ENCODE results near the gene USPL1.

USPL1 gene

DNA sequence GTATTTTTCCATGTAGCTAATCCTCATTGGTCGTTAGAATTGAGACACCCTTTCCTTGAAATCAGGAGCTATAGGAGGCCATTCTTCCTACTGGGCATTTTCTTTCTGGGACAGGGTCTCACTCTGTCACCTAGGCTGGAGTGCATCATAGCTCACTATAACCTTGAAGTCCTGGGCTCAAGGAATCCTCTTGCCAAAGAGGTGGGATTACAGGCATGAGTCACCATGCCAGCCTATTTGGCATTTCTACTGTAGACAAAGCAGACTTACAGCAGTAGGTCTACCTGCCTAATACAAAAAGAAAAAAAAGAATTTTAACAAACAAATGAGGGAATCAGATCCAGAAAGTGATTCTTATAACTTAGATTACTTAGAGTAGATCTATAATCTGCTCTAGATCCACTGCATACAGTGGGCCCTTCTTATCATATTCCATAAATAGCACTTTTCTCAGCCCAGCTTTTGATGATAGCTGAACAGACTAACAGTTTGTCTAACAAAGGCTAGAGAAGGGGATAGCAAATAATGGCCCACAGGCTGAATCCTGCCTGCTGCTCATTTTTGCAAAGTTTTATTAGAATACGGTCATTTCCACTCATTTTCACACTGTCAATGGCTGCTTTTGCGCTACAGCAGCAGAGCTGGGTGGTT, 36.7 kb upstream of the USPL1 start:
- TF ChIP-seq, protein P1, sequence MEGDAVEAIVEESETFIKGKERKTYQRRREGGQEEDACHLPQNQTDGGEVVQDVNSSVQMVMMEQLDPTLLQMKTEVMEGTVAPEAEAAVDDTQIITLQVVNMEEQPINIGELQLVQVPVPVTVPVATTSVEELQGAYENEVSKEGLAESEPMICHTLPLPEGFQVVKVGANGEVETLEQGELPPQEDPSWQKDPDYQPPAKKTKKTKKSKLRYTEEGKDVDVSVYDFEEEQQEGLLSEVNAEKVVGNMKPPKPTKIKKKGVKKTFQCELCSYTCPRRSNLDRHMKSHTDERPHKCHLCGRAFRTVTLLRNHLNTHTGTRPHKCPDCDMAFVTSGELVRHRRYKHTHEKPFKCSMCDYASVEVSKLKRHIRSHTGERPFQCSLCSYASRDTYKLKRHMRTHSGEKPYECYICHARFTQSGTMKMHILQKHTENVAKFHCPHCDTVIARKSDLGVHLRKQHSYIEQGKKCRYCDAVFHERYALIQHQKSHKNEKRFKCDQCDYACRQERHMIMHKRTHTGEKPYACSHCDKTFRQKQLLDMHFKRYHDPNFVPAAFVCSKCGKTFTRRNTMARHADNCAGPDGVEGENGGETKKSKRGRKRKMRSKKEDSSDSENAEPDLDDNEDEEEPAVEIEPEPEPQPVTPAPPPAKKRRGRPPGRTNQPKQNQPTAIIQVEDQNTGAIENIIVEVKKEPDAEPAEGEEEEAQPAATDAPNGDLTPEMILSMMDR (IDR thresholded peaks at IDR 0.05; ENCODE audit: low read depth, low read length, missing control alignments), result no peak
- no peak for DNase-seq (ENCODE audit: low read depth)
- in situ Hi-C loops (cut with HindIII; ENCODE audit: low sequenced_read_pairs), result no loop called here
- H3K4me3 ChIP-seq (ENCODE audit: low read depth, low read length), result no peak overlapping the region

DNA sequence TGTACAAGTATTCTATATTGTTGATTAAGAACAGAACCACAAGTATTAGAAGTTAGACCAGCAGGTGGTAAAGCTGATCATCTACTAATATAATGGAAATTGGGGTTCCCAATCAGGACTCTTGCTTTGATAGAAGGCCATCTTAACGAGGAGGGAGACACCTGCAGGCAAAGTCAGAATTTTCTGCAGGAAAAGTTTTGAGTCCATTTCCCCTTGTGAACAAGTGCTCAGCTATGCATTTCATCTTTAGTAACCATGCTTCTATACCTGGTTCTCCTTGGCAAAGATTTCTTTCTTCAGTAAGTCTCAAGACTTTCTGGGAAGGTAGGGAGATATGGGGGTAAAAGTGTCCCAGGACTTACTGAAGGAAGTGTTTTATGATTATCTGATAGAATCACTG, 36.1 kb upstream of the USPL1 start:
- no peak for DNase-seq (ENCODE audit: low read depth)
- in situ Hi-C loops (cut with HindIII; ENCODE audit: low sequenced_read_pairs), result no loop called here
- H3K4me3 ChIP-seq (ENCODE audit: low read depth, low read length), result no peak overlapping the region
- TF ChIP-seq, protein P1 (IDR thresholded peaks at IDR 0.05; ENCODE audit: low read depth, low read length, missing control alignments), result peak; percentile 43

DNA sequence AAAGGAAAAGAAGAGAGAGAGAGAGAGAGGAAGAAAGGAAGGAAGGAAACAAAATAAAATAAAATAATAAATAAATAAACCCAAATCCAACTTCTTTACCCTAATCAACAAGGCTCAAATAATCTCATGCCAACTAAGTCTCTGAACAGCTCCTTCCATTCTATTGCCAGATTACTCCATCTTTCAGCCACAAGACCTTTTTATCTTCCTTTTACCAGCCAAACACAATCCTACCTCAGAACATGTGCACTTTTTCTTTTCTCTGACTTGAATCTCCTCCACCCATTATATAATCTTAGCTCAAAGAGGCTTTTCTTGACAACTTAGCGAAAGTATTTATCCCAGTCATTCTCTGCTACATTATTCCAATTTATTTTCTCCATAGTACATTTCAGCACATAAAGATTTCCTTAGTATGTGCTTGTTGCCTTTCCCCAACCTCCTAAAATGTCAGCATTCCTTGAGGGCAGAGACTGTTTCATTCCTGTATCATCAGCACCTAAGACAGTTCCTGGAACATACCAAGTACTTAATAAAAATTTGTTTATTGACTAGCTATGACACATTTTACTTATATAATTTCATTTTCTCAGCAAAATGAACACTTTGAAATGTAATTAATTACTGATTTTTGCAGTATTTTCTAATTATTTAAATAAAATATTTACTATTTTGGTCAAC, 33.5 kb upstream of the USPL1 start:
- in situ Hi-C loops (cut with HindIII; ENCODE audit: low sequenced_read_pairs), result no loop called here

DNA sequence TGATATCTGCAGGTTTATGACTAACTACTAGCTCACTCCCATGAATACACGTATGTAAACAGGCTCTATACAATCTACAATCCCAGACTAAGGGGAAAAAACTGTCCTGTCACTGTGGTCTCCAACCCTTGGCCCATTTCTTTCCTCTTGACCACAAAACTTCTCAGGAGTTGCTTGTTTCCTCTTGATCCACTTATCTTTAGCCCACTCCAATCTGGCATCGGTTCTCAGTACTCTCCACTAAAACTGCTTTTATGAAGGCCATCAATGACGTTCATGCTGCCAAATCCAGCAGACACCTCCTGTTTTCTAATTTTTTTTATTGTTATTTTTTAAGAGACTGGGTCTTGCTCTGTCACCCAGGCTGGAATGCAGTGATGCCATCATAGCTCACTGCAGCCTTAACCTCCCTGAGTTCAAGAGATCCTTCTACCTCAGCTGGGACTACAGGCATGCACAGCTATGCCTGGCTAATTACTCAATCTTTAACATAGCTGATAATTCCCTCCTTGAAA, 31.9 kb upstream of the USPL1 start:
- H3K4me3 ChIP-seq (ENCODE audit: low read depth, low read length), result no peak overlapping the region
- DNase-seq (ENCODE audit: low read depth), result peak; percentile 66
- in situ Hi-C loops (cut with HindIII; ENCODE audit: low sequenced_read_pairs), result no loop called here
- TF ChIP-seq, protein P1 (IDR thresholded peaks at IDR 0.05; ENCODE audit: low read depth, low read length, missing control alignments), result no peak

More for the DNA sequence above, 33.5 kb upstream of the USPL1 start:
- DNase-seq (ENCODE audit: low read depth), result no peak
- TF ChIP-seq, protein P1 (IDR thresholded peaks at IDR 0.05; ENCODE audit: low read depth, low read length, missing control alignments), result no peak
- no peak overlapping the region for H3K4me3 ChIP-seq (ENCODE audit: low read depth, low read length)

DNA sequence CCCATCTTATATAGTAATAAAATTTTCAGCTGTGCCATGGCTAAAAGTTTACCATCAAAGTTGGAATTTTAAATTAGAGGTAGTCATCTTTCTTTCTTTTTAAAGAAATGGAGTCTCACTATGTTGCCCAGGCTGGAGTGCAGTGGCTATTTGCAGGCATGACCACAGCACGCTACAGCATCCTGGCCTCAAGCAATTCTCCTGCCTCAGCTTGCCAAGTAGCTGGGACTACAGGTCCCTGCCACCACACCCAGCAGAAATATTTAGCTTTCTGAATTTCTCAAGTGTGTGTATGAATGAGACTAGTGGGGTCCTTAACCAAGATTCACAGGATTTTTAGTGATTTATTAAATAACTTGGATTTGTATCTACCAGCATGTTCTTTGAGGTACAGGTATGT, 30.5 kb upstream of the USPL1 start:
- in situ Hi-C loops (cut with HindIII; ENCODE audit: low sequenced_read_pairs), result no loop called here
- TF ChIP-seq, protein P1 (IDR thresholded peaks at IDR 0.05; ENCODE audit: low read depth, low read length, missing control alignments), result no peak
- H3K4me3 ChIP-seq (ENCODE audit: low read depth, low read length), result no peak overlapping the region
- no peak for DNase-seq (ENCODE audit: low read depth)

DNA sequence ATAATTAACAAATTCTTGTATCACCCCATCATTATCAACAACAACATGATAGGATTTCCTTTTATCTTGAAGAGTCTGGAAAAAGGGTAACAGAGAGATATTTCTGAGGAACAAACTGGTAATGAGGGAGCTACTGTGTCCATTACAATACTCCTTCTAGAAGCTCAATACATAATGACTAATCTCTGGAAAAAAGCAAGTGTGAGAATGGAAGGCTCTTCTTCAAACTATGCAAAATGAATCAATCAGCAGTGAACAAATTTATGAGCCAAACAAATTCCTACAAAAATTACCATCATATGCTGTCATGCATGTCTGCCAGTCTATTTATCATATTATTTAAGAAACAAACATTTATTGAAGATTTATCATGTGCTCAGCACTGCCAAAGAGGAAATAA, 30.0 kb upstream of the USPL1 start:
- no peak for DNase-seq (ENCODE audit: low read depth)
- TF ChIP-seq, protein P1 (IDR thresholded peaks at IDR 0.05; ENCODE audit: low read depth, low read length, missing control alignments), result no peak
- H3K4me3 ChIP-seq (ENCODE audit: low read depth, low read length), result no peak overlapping the region
- in situ Hi-C loops (cut with HindIII; ENCODE audit: low sequenced_read_pairs), result no loop called here
